Activated CD4-positive, alpha-beta T cell treated with anti-CD3 and anti-CD28 coated beads, Interleukin-2, amount 10 ng/mL, durations not matched to agents 7 days and 5 days (primary cell): ENCODE results near the gene CREG2. TPM values are rescaled to one million over a fixed set of nuclear protein-coding genes. Genes with fewer than 3 reads are reported as not detected.

Source experiments
- CTCF ChIA-PET: fragments of 350-600 bp; sonication (Branson Sonifier 250); formaldehyde crosslinking; loops from one replicate; lab custom pipeline; 2021; ENCODE audit warnings: antibody characterized with exemption; lab: Charles Lee
- POLR2A ChIA-PET: fragments of 350-600 bp; sonication (Branson Sonifier 250); formaldehyde crosslinking; loops from one replicate; lab custom pipeline; 2021; ENCODE audit warnings: antibody characterized with exemption; lab: Charles Lee
- DNase-seq: peaks from one replicate; pipeline ENCODE4 v3.0.0-alpha.2; 2020
- H3K27ac Mint-ChIP-seq: one replicate; pipeline ENCODE4 v1.8.0; 2021; ENCODE audit warnings: mild to moderate bottlenecking, moderate library complexity, mixed read lengths
- H3K27me3 Mint-ChIP-seq: one replicate; pipeline ENCODE4 v1.8.0; 2021; ENCODE audit warnings: mixed read lengths
- H3K36me3 Mint-ChIP-seq: one replicate; pipeline ENCODE4 v1.8.0; 2021; ENCODE audit warnings: low read depth, mixed read lengths
- H3K4me1 Mint-ChIP-seq: one replicate; pipeline ENCODE4 v1.8.0; 2021; ENCODE audit warnings: mixed read lengths
- H3K4me3 Mint-ChIP-seq: one replicate; pipeline ENCODE4 v1.8.0; 2021; ENCODE audit warnings: mild to moderate bottlenecking, moderate library complexity, mixed read lengths
- H3K9me3 Mint-ChIP-seq: one replicate; pipeline ENCODE4 v1.8.0; 2021; ENCODE audit warnings: mixed read lengths
- total RNA-seq, 2 experiments: library from RNA; stranded (reverse); gene quantifications; one replicate each; pipeline ENCODE4 v1.2.3, GENCODE V29; 2021

Gene CREG2
- total RNA-seq, 2 experiments from 2014 or later, result 0.31 to 0.52 TPM

GRCh38 chr2:101349893-101350662 is 37.2 kb downstream of the CREG2 start:
- no peaks in the 10 kb centered on the region for H3K36me3 Mint-ChIP-seq
- H3K9me3 Mint-ChIP-seq, result no peaks in the 10 kb centered on the region
- H3K27me3 Mint-ChIP-seq, result peaks cover 10% of the 10 kb centered on the region
- CTCF ChIA-PET, result interaction anchor here (0.7 to 2.8 kb wide), 4 partner anchors 8 to 68 kb away, joined by 3 to 15 read pairs (median 7); no protein-coding TSS in a partner anchor
- peak; percentile 39 for DNase-seq
- no peak overlapping the region for H3K27ac Mint-ChIP-seq
- POLR2A ChIA-PET, result interaction anchor here (0.6 to 1.0 kb wide), 2 partner anchors 31 to 123 kb away, joined by 3 to 6 read pairs; no protein-coding TSS in a partner anchor
- H3K4me3 Mint-ChIP-seq, result no peak overlapping the region
- peaks cover 13% of the 10 kb centered on the region for H3K4me1 Mint-ChIP-seq

DNA sequence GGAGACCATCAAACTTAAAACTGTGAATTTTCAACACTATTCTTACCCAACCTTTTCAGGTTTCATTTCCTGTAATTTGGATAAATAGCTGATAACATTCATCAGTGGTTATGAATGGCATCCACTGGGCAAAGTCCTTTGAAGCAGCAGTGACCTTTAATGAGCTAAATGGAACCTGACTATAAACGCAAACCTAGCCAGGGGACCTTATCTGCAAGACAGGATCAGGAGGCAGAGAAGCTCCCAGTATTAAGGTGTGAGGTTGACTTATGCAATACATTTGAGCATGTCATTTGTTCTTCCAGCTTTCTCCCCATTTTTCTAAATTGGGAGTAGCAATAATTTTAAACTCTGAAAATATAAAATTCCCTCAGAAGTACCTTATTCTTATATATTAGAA is 38.4 kb downstream of the CREG2 start:
- H3K9me3 Mint-ChIP-seq, result no peaks in the 10 kb centered on the region
- ChIA-PET POLR2A (no interaction called here), CTCF (interaction anchor here (0.7 to 2.8 kb wide), 3 partner anchors 14 to 289 kb away, joined by 3 to 15 read pairs (median 4); no protein-coding TSS in a partner anchor)
- peaks cover 16% of the 10 kb centered on the region for H3K4me1 Mint-ChIP-seq
- no peak overlapping the region for H3K4me3 Mint-ChIP-seq
- no peaks in the 10 kb centered on the region for H3K36me3 Mint-ChIP-seq
- peaks cover 10% of the 10 kb centered on the region for H3K27me3 Mint-ChIP-seq
- DNase-seq, result no peak
- H3K27ac Mint-ChIP-seq, result no peak overlapping the region

DNA sequence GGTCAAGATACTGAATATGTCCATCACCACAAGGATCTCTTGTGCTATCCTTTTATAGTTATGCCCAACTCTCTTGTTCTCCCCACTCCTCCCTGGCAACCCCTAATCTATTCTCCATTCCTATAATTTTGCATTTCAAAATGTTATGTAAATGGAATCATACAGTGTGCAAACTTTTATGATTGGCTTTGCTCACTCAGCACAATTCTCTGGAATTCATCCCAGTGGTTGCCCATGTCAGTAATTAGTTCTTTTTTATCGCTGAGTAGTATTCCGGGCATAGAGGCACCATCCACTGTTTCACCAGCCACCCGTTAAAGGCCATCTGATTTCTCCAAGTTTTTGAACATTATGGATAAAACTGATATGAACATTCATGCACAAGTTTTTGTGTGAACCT is 40.4 kb downstream of the CREG2 start:
- no peak overlapping the region for H3K4me3 Mint-ChIP-seq
- H3K27me3 Mint-ChIP-seq, result peaks cover 8% of the 10 kb centered on the region
- H3K27ac Mint-ChIP-seq, result no peak overlapping the region
- ChIA-PET POLR2A (no interaction called here), CTCF (no interaction called here)
- DNase-seq, result no peak
- peaks cover 27% of the 10 kb centered on the region for H3K4me1 Mint-ChIP-seq
- no peaks in the 10 kb centered on the region for H3K36me3 Mint-ChIP-seq
- H3K9me3 Mint-ChIP-seq, result no peaks in the 10 kb centered on the region

DNA sequence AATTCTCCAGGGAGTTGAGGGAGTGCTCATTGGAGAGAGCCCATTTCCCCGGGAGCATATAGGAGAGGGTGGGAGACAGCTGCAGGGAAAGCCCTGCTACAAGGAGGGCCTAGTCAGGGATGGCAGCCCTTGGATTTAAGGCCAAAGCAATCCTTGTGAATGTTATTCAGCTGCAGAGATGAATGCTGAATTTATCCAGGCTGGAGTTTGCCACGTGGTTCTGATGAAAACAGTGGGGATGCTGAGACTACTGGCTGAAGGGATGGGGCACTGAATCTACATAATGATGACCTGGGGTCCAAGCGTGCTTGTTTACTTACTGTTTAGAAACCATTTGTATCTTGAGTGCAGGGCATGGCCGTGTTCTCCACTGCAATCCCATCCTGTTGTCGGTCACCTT is 43.2 kb downstream of the CREG2 start:
- ChIA-PET POLR2A (no interaction called here), CTCF (no interaction called here)
- Mint-ChIP-seq H3K36me3 (no peaks in the 10 kb centered on the region), H3K9me3 (no peaks in the 10 kb centered on the region), H3K27me3 (peaks cover 8% of the 10 kb centered on the region), H3K4me3 (no peak overlapping the region), H3K27ac (no peak overlapping the region), H3K4me1 (peaks cover 42% of the 10 kb centered on the region)
- DNase-seq, result no peak

DNA sequence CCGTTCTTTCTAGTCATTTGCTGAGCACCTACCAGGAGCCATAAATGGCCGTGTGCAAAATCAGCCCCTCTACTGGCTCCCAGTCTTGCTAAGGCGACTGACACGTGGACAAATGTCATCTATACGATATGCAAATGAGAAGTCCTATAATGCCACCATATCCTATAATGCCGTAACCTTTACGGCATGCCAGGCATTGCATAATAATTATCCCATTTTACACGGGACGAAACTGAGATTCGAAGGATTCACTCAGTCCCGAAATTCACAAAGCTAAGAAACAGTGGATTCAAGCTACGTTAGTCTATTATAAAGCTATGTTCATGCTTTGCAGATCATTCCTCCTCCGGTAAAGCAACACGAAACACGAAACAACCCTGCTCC is 44.7 kb downstream of the CREG2 start:
- no peaks in the 10 kb centered on the region for H3K36me3 Mint-ChIP-seq
- CTCF ChIA-PET, result interaction anchor here (1.0 to 3.5 kb wide), 17 partner anchors 8 to 489 kb away, joined by 3 to 30 read pairs (median 5); partner anchors contain the start of gene CREG2

DNA sequence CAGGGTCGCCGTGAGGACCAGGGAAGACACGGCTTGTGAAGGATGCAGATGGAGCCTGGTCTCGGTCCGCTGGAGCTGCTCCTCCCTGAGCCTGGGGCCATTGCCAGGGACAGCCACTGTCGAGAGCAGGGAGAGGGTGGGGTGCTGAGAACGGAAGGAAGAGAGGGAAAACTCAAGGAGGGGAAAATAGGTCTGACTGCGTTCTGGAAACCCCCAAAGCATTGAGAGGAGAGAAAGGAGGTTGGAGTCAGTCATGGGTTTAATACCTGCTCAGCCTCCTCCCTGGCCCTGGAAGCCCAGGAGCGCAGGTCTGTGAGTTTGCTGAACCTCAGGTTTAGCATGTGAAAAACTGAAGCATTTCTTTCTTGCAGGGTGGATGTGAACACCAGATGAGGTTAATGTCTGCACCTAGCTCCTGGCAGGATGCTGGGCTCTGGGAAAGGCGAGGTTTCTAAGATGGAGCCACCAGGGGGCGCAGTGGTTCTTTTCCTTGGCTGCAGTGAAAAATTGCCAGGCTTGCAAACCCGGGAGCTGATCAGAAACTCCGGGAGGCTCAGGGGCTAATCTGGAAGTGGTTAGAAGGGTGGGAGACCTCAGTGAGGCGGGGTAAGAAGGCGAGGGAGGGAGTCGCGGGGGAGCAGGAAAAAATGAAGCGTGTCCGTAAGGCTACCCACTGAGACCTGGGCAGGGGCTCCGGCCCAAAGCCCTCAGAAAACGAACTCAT is 45.2 kb downstream of the CREG2 start:
- H3K9me3 Mint-ChIP-seq, result no peaks in the 10 kb centered on the region
- H3K4me3 Mint-ChIP-seq, result no peak overlapping the region
- H3K4me1 Mint-ChIP-seq, result peaks cover 39% of the 10 kb centered on the region
- peak overlapping the region; percentile 0 for H3K27ac Mint-ChIP-seq
- H3K27me3 Mint-ChIP-seq, result peaks cover 5% of the 10 kb centered on the region
- no peaks in the 10 kb centered on the region for H3K36me3 Mint-ChIP-seq
- ChIA-PET CTCF (interaction anchor here (0.7 to 3.5 kb wide), 18 partner anchors 9 to 490 kb away, joined by 3 to 30 read pairs (median 5); partner anchors contain the start of gene CREG2), POLR2A (interaction anchor here (0.6 kb wide), 1 partner anchor 133 kb away, joined by 3 read pairs; the partner anchor contains the start of gene RFX8)
- DNase-seq, result peak; percentile 74

More for the DNA sequence above, 44.7 kb downstream of the CREG2 start:
- no peak overlapping the region for H3K4me3 Mint-ChIP-seq
- no peak for DNase-seq
- no peaks in the 10 kb centered on the region for H3K9me3 Mint-ChIP-seq
- POLR2A ChIA-PET, result interaction anchor here (0.5 to 0.6 kb wide), 2 partner anchors 12 to 133 kb away, joined by 3 read pairs; partner anchors contain the start of gene RFX8
- no peak overlapping the region for H3K27ac Mint-ChIP-seq
- peaks cover 5% of the 10 kb centered on the region for H3K27me3 Mint-ChIP-seq
- peaks cover 39% of the 10 kb centered on the region for H3K4me1 Mint-ChIP-seq

DNA sequence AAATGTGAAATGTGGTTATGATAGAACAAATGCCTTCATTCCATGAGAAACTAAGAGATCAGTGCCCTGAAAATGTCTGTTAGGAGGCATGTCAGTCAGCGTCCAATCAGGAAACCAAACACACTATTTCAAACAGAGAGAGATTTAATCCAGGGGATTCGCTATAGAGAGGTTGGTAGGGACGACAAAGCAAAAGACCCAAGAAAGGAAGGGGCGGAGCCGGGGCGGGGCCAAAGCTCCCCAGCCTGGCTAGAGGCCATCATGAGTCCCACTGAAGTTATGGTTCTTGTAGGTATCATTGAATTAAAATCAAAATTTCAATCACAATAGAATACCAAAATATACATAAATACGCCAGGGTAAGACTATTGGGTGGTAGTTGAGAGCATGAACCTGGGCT is 45.9 kb downstream of the CREG2 start:
- H3K27ac Mint-ChIP-seq, result no peak overlapping the region
- DNase-seq, result peak; percentile 40
- H3K36me3 Mint-ChIP-seq, result no peaks in the 10 kb centered on the region
- no peaks in the 10 kb centered on the region for H3K9me3 Mint-ChIP-seq
- peaks cover 39% of the 10 kb centered on the region for H3K4me1 Mint-ChIP-seq
- no peak overlapping the region for H3K4me3 Mint-ChIP-seq
- ChIA-PET POLR2A (interaction anchor here (0.6 kb wide), 1 partner anchor 13 kb away, joined by 5 read pairs; no protein-coding TSS in a partner anchor), CTCF (interaction anchor here (0.7 to 3.5 kb wide), 16 partner anchors 9 to 490 kb away, joined by 3 to 30 read pairs (median 5); partner anchors contain the start of gene CREG2)
- no peaks in the 10 kb centered on the region for H3K27me3 Mint-ChIP-seq

DNA sequence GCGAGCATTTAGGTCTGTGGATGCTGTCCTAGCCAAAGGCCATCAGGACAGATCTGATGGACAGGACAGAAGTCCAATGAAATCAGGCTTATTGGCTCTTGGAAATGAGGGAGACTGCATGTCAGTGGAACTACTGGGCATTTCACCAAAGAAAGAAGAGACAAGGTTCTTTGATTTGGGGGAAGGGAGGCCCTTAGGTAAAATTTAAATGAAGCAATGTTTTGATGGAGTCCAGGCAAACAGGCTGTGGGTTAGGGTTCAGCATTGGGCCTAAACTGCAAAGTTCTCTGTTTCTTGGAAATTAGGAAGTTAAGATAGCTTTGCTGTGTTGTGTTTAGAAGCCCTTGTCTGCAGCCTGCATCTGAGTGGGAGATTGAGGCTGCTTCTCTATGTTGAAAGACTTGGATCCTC is 47.2 kb downstream of the CREG2 start:
- H3K27me3 Mint-ChIP-seq, result no peaks in the 10 kb centered on the region
- CTCF ChIA-PET, result interaction anchor here (0.6 to 3.5 kb wide), 3 partner anchors 9 to 132 kb away, joined by 3 to 30 read pairs (median 3); no protein-coding TSS in a partner anchor
- H3K9me3 Mint-ChIP-seq, result no peaks in the 10 kb centered on the region
- POLR2A ChIA-PET, result no interaction called here
- peak overlapping the region; percentile 20 for H3K27ac Mint-ChIP-seq
- H3K4me3 Mint-ChIP-seq, result no peak overlapping the region
- H3K4me1 Mint-ChIP-seq, result peaks cover 39% of the 10 kb centered on the region
- H3K36me3 Mint-ChIP-seq, result no peaks in the 10 kb centered on the region
- DNase-seq, result no peak

DNA sequence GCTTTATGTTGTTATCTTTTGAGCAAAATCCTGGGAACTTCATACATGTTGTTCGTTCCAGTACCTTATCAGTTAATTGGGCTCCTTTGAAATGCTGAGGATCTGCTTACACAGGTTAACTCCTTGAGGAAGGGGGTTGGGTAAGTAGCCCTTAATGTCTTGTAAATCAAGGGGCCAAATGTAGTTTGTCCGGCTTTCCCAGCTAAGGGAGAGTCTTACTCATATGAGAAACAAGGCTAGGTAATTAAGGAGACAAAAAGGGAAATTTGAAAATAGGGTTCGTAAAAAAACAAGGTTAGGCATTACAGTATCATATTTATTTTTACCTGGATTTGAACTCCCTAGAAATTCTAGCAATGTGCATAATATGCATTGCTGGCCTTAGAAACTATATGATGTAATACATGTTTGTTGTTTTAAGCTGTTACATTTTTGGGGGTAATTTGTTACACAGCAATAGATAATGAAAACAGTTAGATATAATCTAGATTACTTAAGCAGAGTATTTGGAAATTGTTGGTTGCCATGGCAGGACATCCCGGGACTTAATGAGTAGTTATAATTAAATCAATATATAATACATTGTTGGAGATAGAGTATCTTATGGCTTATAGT is 47.9 kb downstream of the CREG2 start:
- no peak overlapping the region for H3K27ac Mint-ChIP-seq
- peaks cover 38% of the 10 kb centered on the region for H3K4me1 Mint-ChIP-seq
- DNase-seq, result no peak
- H3K4me3 Mint-ChIP-seq, result no peak overlapping the region
- no peaks in the 10 kb centered on the region for H3K9me3 Mint-ChIP-seq
- CTCF ChIA-PET, result interaction anchor here (1.2 to 1.5 kb wide), 2 partner anchors 13 to 80 kb away, joined by 3 read pairs; no protein-coding TSS in a partner anchor
- H3K27me3 Mint-ChIP-seq, result no peaks in the 10 kb centered on the region
- no peaks in the 10 kb centered on the region for H3K36me3 Mint-ChIP-seq
- POLR2A ChIA-PET, result no interaction called here

- Mint-ChIP-seq H3K27ac (no peak overlapping the region), H3K27me3 (no peaks in the 10 kb centered on the region), H3K36me3 (no peaks in the 10 kb centered on the region), H3K4me3 (no peak overlapping the region), H3K9me3 (no peaks in the 10 kb centered on the region), H3K4me1 (peaks cover 44% of the 10 kb centered on the region)
- CTCF ChIA-PET, result interaction anchor here (1.1 to 1.6 kb wide), 2 partner anchors 9 to 248 kb away, joined by 3 read pairs; no protein-coding TSS in a partner anchor
- DNase-seq, result no peak
- POLR2A ChIA-PET, result no interaction called here
Measured at GRCh38 chr2:101337877-101338276, 49.4 kb downstream of the CREG2 start.

DNA sequence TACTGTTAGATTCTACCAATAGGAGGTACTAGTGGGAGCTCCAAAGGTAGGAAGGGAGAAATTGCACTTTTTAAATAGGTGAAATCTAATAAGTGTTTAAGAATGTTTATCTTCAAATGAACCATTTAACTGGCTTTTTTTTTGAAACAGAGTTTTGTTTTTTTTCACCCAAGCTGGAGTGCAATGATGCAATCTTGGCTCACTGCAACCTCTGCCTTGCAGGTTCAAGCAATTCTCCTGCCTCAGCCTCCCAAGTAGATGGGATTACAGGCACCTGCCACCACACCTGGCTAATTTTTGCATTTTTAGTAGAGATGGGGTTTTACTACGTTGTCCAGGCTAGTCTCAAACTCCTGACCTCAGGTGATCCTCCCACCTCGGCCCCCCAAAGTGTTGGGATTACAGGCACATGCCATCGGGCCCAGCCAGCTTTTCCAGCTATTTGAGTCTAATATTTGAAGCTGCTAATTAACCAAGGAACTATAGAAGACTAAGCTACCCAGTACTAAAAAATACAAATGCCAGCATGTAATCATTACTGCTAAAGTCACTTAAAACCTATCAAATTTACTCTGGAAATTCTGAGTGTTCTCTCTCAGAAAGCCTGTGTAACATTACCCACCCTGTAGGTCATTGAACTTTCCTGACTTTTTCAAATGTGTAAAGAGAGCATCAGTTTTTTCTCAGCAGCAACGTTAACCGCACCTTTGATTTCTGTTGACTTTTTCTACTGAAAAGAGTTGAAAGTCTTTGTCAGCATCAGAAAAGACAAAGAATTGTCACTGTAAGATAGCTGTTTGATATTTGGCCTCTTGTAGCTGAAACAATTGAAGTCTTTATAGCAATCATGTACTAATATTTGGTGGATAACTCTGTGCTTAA is 54.2 kb downstream of the CREG2 start:
- no peak overlapping the region for H3K4me3 Mint-ChIP-seq
- no peak overlapping the region for H3K27ac Mint-ChIP-seq
- ChIA-PET CTCF (interaction anchor here (3.7 to 6.3 kb wide), 2 partner anchors 9 to 17 kb away, joined by 15 to 30 read pairs; no protein-coding TSS in a partner anchor), POLR2A (no interaction called here)
- H3K27me3 Mint-ChIP-seq, result no peaks in the 10 kb centered on the region
- peaks cover 22% of the 10 kb centered on the region for H3K4me1 Mint-ChIP-seq
- peaks cover 5% of the 10 kb centered on the region for H3K36me3 Mint-ChIP-seq
- no peaks in the 10 kb centered on the region for H3K9me3 Mint-ChIP-seq
- DNase-seq, result no peak
